Lower lobe of right lung (tissue), 2 donors: Measurements from ENCODE around the gene PCA3. TPM values are rescaled to one million over a fixed set of nuclear protein-coding genes. Genes with fewer than 3 reads are reported as not detected.
"Not testable (repeated sequence)": the region's sequence is repeated elsewhere in the genome, so short reads cannot be mapped to it uniquely, and the experiment has no call there.

ENCODE experiments used
- ATAC-seq, 2 donors: fragments of 200-7000 bp; cut with Tn5 transposase; one replicate each; pipeline ENCODE4 v1.9.1; 2020 to 2022; ENCODE audit warnings: mild to moderate bottlenecking in 2 of 2, moderate library complexity in 2 of 2
- DNase-seq: peaks from one replicate; pipeline ENCODE4 v3.0.0-alpha.2; 2020
- H3K27ac ChIP-seq: fragments of 200-600 bp; one replicate; pipeline ENCODE4 v1.8.0; 2022
- H3K27me3 ChIP-seq: fragments of 200-600 bp; one replicate; pipeline ENCODE4 v1.8.0; 2022; ENCODE audit warnings: low read depth
- H3K36me3 ChIP-seq: fragments of 200-600 bp; one replicate; pipeline ENCODE4 v1.8.0; 2022; ENCODE audit warnings: mild to moderate bottlenecking
- H3K4me1 ChIP-seq: fragments of 200-600 bp; one replicate; pipeline ENCODE4 v1.8.0; 2022
- H3K4me3 ChIP-seq: fragments of 200-600 bp; one replicate; pipeline ENCODE4 v1.8.0; 2022; ENCODE audit warnings: mild to moderate bottlenecking
- H3K9me3 ChIP-seq: fragments of 200-600 bp; one replicate; pipeline ENCODE4 v1.8.0; 2022
- CTCF ChIP-seq: fragments of 200-600 bp; IDR thresholded peaks from one replicate; pipeline ENCODE4 v1.8.0; 2022; ENCODE audit warnings: antibody characterized with exemption, mild to moderate bottlenecking
- intact Hi-C: fragments of 100-400 bp; cut with DNase I; formaldehyde crosslinking; loops from one replicate; pipeline ENCODE4 v1.11.0; 2022
- total RNA-seq: library from RNA; stranded (reverse); fragmentation: NEBNext Ultra II Directional; extraction: Animal tissue kit (Norgen Biotek cat#: 25700); gene quantifications from one replicate; pipeline ENCODE4 v1.2.1, GENCODE V29; 2021
- donor health status: DM: no; HTN: yes; CAD: no; lungs with severe emphysema.

Gene PCA3
- total RNA-seq, 1 donor from 2014 or later, result not detected

- H3K4me3 ChIP-seq, result no peak overlapping the region
- H3K9me3 ChIP-seq, result no peaks in the 10 kb centered on the region
- no peak overlapping the region for H3K27ac ChIP-seq
- ATAC-seq (no peak), DNase-seq (no peak)
- H3K4me1 ChIP-seq, result no peaks in the 10 kb centered on the region
- H3K27me3 ChIP-seq, result no peaks in the 10 kb centered on the region
- no peak for TF ChIP-seq CTCF
- intact Hi-C loops, result no loop called here
- no peaks in the 10 kb centered on the region for H3K36me3 ChIP-seq
These were observed 25.8 kb upstream of the PCA3 start for GRCh38 chr9:76738402-76738801.

DNA sequence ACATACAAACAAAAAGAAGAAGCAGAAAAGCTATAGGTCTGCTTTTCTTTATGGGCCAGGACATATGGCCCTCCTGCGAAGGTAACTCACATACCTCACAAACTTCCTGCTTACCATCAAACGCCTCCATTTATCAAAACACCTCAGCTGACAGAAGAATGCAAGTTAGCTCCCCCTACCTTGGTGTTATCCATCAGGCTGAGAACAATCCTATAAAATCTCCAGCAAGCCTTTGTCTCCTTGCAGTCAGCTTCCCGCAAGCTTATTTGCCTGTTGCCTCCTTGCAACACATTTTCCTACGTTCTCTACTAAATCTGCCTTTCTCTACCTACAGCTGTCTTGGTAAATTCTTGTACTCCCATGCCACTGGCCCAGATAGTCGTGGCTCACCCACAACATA, 22.7 kb upstream of the PCA3 start:
- ATAC-seq (no peak), DNase-seq (no peak)
- H3K4me1 ChIP-seq, result no peaks in the 10 kb centered on the region
- no peaks in the 10 kb centered on the region for H3K27me3 ChIP-seq
- no peaks in the 10 kb centered on the region for H3K9me3 ChIP-seq
- H3K27ac ChIP-seq, result no peak overlapping the region
- intact Hi-C loops, result no loop called here
- no peaks in the 10 kb centered on the region for H3K36me3 ChIP-seq
- no peak overlapping the region for H3K4me3 ChIP-seq
- TF ChIP-seq CTCF, result no peak

GRCh38 chr9:76742890-76743289, 21.3 kb upstream of the PCA3 start:
- H3K36me3 ChIP-seq, H3K9me3 ChIP-seq, H3K4me3 ChIP-seq, H3K4me1 ChIP-seq, DNase-seq, H3K27me3 ChIP-seq, ATAC-seq, H3K27ac ChIP-seq, intact Hi-C loops: not testable (repeated sequence)

DNA sequence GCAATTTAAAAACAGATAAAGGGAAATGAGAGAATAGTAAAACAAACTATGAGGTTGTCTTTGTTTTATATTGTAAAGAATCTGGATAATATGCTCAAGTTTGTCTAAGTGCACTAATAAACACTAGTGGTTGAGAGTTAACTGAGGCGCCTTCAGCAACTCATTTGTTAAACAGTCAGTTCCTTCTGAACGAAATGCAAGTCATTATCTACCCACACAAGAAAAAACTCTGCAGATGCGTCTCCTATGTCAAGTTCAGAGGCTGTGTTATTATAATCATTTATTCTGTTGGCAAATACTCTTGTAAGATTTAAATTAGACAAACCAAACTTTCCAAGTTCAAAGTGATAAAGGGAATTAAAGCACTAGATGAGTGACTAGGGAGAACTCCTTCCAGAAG, 20.3 kb upstream of the PCA3 start:
- H3K4me1 ChIP-seq, result no peaks in the 10 kb centered on the region
- no peaks in the 10 kb centered on the region for H3K27me3 ChIP-seq
- H3K36me3 ChIP-seq, result no peaks in the 10 kb centered on the region
- DNase-seq, result no peak
- no peak overlapping the region for H3K4me3 ChIP-seq
- no peak for ATAC-seq
- no peaks in the 10 kb centered on the region for H3K9me3 ChIP-seq
- intact Hi-C loops, result no loop called here
- no peak overlapping the region for H3K27ac ChIP-seq
- TF ChIP-seq CTCF, result no peak

- H3K27me3 ChIP-seq, result no peaks in the 10 kb centered on the region
- H3K36me3 ChIP-seq, result no peaks in the 10 kb centered on the region
- TF ChIP-seq CTCF, result no peak
- H3K4me1 ChIP-seq, result no peaks in the 10 kb centered on the region
- no peak overlapping the region for H3K27ac ChIP-seq
- H3K4me3 ChIP-seq, result no peak overlapping the region
- no peak for ATAC-seq
- no peaks in the 10 kb centered on the region for H3K9me3 ChIP-seq
- DNase-seq, result no peak
- intact Hi-C loops, result no loop called here
These were observed 19.9 kb upstream of the PCA3 start for GRCh38 chr9:76744336-76744735.

DNA sequence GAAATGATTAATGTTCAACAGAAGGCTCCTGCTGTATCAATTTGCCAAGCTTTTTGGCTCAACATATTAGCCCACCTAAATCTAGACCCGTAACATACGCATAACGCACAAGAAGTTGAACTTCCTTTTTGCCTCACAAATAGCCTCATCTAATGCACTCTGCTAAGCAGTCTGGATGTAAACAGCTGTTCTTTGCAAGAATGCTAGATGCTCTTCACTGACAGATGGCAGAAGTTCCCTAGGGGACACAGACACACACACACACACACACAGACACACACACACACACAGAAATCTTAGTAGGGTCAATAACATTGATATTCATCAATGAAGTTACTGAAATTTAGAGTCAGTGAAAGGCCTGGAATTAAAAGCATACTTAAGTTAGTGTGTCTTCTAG, 13.2 kb upstream of the PCA3 start:
- H3K36me3 ChIP-seq, result no peaks in the 10 kb centered on the region
- ATAC-seq (no peak), DNase-seq (no peak)
- intact Hi-C loops, result no loop called here
- H3K4me1 ChIP-seq, result no peaks in the 10 kb centered on the region
- TF ChIP-seq CTCF, result no peak
- H3K9me3 ChIP-seq, result no peaks in the 10 kb centered on the region
- H3K27ac ChIP-seq, result no peak overlapping the region
- H3K27me3 ChIP-seq, result no peaks in the 10 kb centered on the region
- no peak overlapping the region for H3K4me3 ChIP-seq
